ENCODE data around the gene AMPD1.

DNA sequence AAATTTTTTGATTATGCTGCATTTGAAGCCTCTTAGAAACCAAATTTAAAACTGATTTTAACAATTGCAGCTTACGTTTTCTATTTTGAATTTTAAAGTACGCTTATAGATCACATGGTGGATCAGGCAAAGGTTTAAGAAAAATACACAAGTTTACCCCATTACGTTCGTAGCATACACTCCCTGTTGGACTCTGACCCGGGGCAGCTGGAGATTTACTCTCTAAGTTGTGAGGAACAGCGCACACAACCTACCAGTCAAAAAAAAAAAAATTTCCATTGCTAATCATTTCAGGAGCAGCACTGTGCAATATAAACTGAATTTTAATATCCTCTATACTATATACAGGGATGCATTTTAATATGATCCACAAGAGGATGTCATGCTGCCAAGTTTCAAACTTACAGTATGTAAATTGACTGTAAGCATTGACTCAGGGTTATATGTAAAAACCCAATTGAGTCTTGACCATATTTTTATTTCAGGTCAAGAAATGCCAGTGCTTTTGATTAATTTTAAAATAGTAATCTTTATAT lies 42.0 kb upstream of the AMPD1 start:
- TF ChIP-seq CTCF (IDR thresholded peaks at IDR 0.05) (no peak), POLR2A (IDR thresholded peaks at IDR 0.05) (no peak)
